Activated CD4-positive, alpha-beta T cell treated with anti-CD3 and anti-CD28 coated beads, Interleukin-2, amount 10 ng/mL, durations not matched to agents 24 days and 14 days (primary cell): Measurements from ENCODE around the gene SIRT2. TPM values are rescaled to one million over a fixed set of nuclear protein-coding genes. Genes with fewer than 3 reads are reported as not detected.
A peak's percentile ranks its signal among the peaks of the same experiment; 100 is the strongest.
"Not testable (repeated sequence)": the region's sequence is repeated elsewhere in the genome, so short reads cannot be mapped to it uniquely, and the experiment has no call there.

ENCODE experiments used
- DNase-seq: peaks from one replicate; pipeline ENCODE4 v3.0.0; 2022
- H3K27ac Mint-ChIP-seq: one replicate; pipeline ENCODE4 v1.8.0; 2022; ENCODE audit warnings: mild to moderate bottlenecking, mixed read lengths
- H3K27me3 Mint-ChIP-seq: one replicate; pipeline ENCODE4 v1.8.0; 2022; ENCODE audit warnings: mixed read lengths
- H3K36me3 Mint-ChIP-seq: one replicate; pipeline ENCODE4 v1.8.0; 2022; ENCODE audit warnings: low read depth, mild to moderate bottlenecking, mixed read lengths
- H3K4me1 Mint-ChIP-seq: one replicate; pipeline ENCODE4 v1.8.0; 2021; ENCODE audit warnings: mixed read lengths
- H3K4me3 Mint-ChIP-seq: one replicate; pipeline ENCODE4 v1.8.0; 2022; ENCODE audit warnings: mild to moderate bottlenecking, moderate library complexity, mixed read lengths
- H3K9me3 Mint-ChIP-seq: one replicate; pipeline ENCODE4 v1.8.0; 2021; ENCODE audit warnings: mixed read lengths
- intact Hi-C: fragments of 100-400 bp; cut with micrococcal nuclease; formaldehyde crosslinking; loops from one replicate; pipeline ENCODE4 v1.15.1; 2023
- total RNA-seq: library from RNA; stranded (reverse); gene quantifications from 2 replicates; pipeline ENCODE4 v1.2.3, GENCODE V29; 2022

SIRT2 gene
- total RNA-seq, 1 donor from 2014 or later: 30.1 TPM

DNA sequence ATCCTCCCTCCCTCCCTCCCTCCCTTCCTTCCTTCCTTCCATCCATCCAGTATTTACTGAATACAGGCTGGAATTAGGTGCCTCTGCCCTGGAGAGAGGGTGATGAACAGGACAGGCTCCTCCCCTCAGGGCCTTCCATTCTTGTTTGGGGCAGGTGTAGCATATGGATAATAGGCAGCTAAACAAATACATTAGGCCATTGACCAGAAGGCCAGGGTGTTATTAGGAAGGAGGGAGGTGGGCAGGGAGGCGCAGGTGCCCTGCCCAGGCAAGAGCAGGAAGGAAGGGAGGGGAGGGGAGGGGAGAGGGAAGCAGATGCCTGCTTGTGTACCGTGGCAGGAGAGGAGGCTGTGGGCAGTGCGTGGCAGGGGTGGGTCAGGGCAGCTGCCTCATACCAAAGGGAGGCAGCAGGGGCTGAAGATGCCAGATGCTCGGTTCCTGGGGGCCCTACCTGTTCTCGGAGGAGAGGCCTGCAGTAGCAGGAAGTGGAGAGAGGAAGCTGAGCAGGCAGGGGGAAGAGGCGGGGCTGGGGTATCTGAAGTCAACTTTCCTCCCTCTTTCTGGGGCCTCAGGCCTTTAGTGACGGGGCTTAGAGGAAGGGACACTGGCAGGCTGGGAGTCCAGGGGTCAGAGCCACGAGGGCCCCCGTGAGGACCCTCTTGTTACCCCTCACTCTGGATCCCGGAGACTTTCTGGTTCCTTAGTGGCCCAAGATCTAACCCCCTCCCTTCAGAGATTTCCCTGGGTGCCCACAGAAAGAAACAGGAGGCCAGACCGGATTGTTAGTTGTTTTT is 21.4 kb downstream of the SIRT2 start, which contains the start of gene RINL:
Gene RINL, minus strand, starts transcription at position 495 of the 794 bp plus-strand sequence. CDS start 1,533 bp downstream, outside the sequence.
- H3K27ac Mint-ChIP-seq: peak within 1 kb of the TSS; percentile 96
- no peaks in the 10 kb centered on the region for H3K9me3 Mint-ChIP-seq
- peak; percentile 90 for DNase-seq
- intact Hi-C loops: loop anchor here (1.0 to 5.0 kb wide), 3 partner anchors 9 to 46 kb away; partner anchors contain the start of genes ECH1, NFKBIB and SIRT2
- H3K4me3 Mint-ChIP-seq: peak within 1 kb of the TSS; percentile 97
- no peaks in the 10 kb centered on the region for H3K27me3 Mint-ChIP-seq
- H3K4me1 Mint-ChIP-seq: peaks cover 28% of the 10 kb centered on the region
- H3K36me3 Mint-ChIP-seq: peaks cover 17% of the 10 kb centered on the region

GRCh38 chr19:38875656-38876395 is 23.6 kb downstream of the SIRT2 start:
- no peak overlapping the region for H3K4me3 Mint-ChIP-seq

DNA sequence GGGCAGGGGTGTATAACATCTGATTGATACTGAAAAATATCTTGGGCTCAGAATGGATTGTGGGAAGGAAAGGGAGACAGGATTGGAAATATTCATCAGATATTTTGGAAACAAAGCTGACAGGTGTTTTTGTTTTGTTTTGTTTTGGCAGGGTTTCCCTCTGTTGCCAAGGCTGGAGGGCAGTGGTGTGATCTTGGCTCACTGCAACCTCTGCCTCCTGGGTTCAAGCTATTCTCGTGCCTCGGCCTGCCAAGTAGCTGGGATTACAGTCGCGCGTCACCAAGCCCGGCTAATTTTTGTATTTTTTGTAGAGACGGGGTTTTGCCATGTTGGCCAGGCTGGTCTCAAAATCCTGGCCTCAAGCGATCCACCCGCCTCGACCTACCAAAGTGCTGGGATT is 26.0 kb downstream of the SIRT2 start:
- H3K27ac Mint-ChIP-seq, DNase-seq, H3K9me3 Mint-ChIP-seq, H3K4me3 Mint-ChIP-seq, H3K27me3 Mint-ChIP-seq, intact Hi-C loops: not testable (repeated sequence)
- Mint-ChIP-seq H3K36me3 (peaks cover 31% of the 10 kb centered on the region), H3K4me1 (peaks cover 39% of the 10 kb centered on the region)

More at GRCh38 chr19:38875656-38876395, 23.6 kb downstream of the SIRT2 start:
- Mint-ChIP-seq H3K36me3 (peaks cover 22% of the 10 kb centered on the region), H3K9me3 (no peaks in the 10 kb centered on the region), H3K4me1 (peaks cover 28% of the 10 kb centered on the region), H3K27me3 (no peaks in the 10 kb centered on the region), H3K27ac (no peak overlapping the region)
- intact Hi-C loops: loop anchor here (5.0 kb wide), 1 partner anchor 44 kb away; the partner anchor contains the start of gene ECH1
- no peak for DNase-seq

- Mint-ChIP-seq H3K27ac (peak overlapping the region; percentile 78), H3K9me3 (no peaks in the 10 kb centered on the region), H3K4me1 (peaks cover 23% of the 10 kb centered on the region), H3K27me3 (no peaks in the 10 kb centered on the region), H3K36me3 (peaks cover 35% of the 10 kb centered on the region), H3K4me3 (peak overlapping the region; percentile 95)
- no peak for DNase-seq
- intact Hi-C loops: no loop called here
Observed at GRCh38 chr19:38870612-38871011, 28.8 kb downstream of the SIRT2 start.

- Mint-ChIP-seq H3K36me3 (peaks cover 39% of the 10 kb centered on the region), H3K9me3 (no peaks in the 10 kb centered on the region), H3K27me3 (no peaks in the 10 kb centered on the region), H3K4me1 (peaks cover 28% of the 10 kb centered on the region), H3K4me3 (peak overlapping the region; percentile 95), H3K27ac (peak overlapping the region; percentile 89)
- peak; percentile 98 for DNase-seq
- intact Hi-C loops: loop anchor here (1.0 kb wide), 3 partner anchors 8 to 355 kb away; partner anchors contain the start of gene RINL
Observed at GRCh38 chr19:38869836-38870607, 29.4 kb downstream of the SIRT2 start.

- peaks cover 43% of the 10 kb centered on the region for H3K36me3 Mint-ChIP-seq
- peak overlapping the region; percentile 95 for H3K4me3 Mint-ChIP-seq
- peaks cover 35% of the 10 kb centered on the region for H3K4me1 Mint-ChIP-seq
- peak; percentile 76 for DNase-seq
- no peaks in the 10 kb centered on the region for H3K9me3 Mint-ChIP-seq
- no peaks in the 10 kb centered on the region for H3K27me3 Mint-ChIP-seq
- intact Hi-C loops: loop anchor here (1.0 kb wide), 3 partner anchors 9 to 354 kb away; partner anchors contain the start of gene RINL
- peak overlapping the region; percentile 89 for H3K27ac Mint-ChIP-seq
Observed at GRCh38 chr19:38869160-38869835, 30.1 kb downstream of the SIRT2 start.

GRCh38 chr19:38868551-38868950 is 30.9 kb downstream of the SIRT2 start:
- Mint-ChIP-seq H3K27ac (peak overlapping the region; percentile 89), H3K27me3 (no peaks in the 10 kb centered on the region), H3K36me3 (peaks cover 42% of the 10 kb centered on the region), H3K4me1 (peaks cover 36% of the 10 kb centered on the region), H3K4me3 (peak overlapping the region; percentile 95), H3K9me3 (no peaks in the 10 kb centered on the region)
- intact Hi-C loops: no loop called here
- DNase-seq: no peak

DNA sequence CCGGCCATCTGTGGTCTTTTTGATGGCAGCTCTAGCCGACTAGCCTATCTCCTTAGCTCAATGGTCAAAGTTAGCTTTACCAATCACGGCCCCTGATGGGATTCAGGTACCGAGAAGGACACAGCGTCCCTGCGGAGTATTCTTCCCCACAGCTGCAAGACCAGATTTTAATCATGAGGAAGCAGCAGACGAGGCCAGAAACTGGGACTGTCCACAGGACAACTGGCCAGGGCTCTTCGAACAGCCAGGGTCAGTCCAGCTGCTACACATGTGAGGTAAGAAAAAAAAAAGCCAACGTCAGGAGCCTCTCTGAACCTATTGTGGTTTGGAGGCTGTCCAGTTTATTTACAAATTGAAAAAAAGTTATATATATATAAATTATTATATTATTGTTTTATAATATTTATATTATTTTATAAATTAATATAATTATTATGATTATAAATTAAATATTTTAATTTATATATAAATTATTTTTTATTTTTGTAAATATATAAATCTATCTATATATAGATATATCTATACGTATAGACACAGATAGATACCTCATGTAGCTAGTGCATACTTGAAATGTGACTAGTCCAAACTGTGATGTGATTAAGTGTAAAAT is 32.1 kb downstream of the SIRT2 start:
- no peaks in the 10 kb centered on the region for H3K9me3 Mint-ChIP-seq
- H3K4me3 Mint-ChIP-seq: no peak overlapping the region
- no peak overlapping the region for H3K27ac Mint-ChIP-seq
- H3K4me1 Mint-ChIP-seq: peaks cover 35% of the 10 kb centered on the region
- intact Hi-C loops: no loop called here
- H3K36me3 Mint-ChIP-seq: peaks cover 38% of the 10 kb centered on the region
- DNase-seq: no peak
- H3K27me3 Mint-ChIP-seq: no peaks in the 10 kb centered on the region

GRCh38 chr19:38862321-38863059 is 36.9 kb downstream of the SIRT2 start:
- no peak for DNase-seq
- no peak overlapping the region for H3K4me3 Mint-ChIP-seq
- no peaks in the 10 kb centered on the region for H3K9me3 Mint-ChIP-seq
- no peaks in the 10 kb centered on the region for H3K27me3 Mint-ChIP-seq
- intact Hi-C loops: no loop called here
- no peak overlapping the region for H3K27ac Mint-ChIP-seq
- peaks cover 24% of the 10 kb centered on the region for H3K4me1 Mint-ChIP-seq
- H3K36me3 Mint-ChIP-seq: peaks cover 17% of the 10 kb centered on the region

DNA sequence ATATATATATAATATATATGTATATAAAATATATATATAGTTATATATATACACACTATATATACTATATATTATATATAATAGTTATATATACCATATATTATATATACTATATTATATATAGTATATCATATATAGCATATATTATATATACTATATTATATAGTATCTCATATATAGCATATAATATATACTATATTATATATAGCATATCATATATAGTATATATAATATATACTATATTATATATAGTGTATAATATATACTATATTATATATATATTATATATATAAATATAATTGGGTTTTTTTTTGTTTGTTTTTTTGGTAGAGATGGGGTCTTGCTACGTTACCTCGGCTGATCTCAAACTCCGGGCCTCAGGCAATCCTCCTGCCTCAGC is 38.0 kb downstream of the SIRT2 start:
- peaks cover 13% of the 10 kb centered on the region for H3K36me3 Mint-ChIP-seq

DNA sequence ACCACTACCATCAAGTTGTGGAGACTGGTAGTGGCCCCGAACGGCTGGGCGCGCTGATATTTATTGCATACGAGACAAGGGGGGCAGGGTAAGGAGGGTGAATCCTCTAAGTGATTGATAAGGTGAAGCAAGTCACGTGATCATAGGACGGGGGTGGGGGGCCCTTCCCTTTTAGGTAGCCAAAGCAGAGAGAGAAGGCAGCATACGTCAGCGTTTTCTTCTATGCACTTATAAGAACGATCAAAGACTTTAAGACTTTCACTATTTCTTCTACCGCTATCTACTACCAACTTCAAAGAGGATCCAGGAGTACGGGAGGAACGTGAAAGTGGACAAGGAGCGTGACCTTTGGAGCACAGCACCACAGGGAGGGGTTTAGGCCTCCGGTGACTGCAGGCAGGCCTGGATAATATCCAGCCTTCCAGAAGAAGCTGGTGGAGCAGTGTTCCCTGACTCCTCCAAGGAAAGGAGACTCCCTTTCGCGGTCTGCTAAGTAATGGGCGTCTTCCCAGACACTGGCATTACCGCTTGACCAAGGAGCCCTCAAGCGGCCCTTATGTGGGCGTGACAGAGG is 39.7 kb downstream of the SIRT2 start:
- H3K36me3 Mint-ChIP-seq, intact Hi-C loops, DNase-seq, H3K4me3 Mint-ChIP-seq, H3K27ac Mint-ChIP-seq, H3K27me3 Mint-ChIP-seq, H3K9me3 Mint-ChIP-seq: not testable (repeated sequence)
- peaks cover 24% of the 10 kb centered on the region for H3K4me1 Mint-ChIP-seq

More for the DNA sequence above, 38.0 kb downstream of the SIRT2 start:
- H3K4me3 Mint-ChIP-seq: no peak overlapping the region
- no peaks in the 10 kb centered on the region for H3K9me3 Mint-ChIP-seq
- peaks cover 34% of the 10 kb centered on the region for H3K4me1 Mint-ChIP-seq
- H3K27me3 Mint-ChIP-seq: no peaks in the 10 kb centered on the region
- intact Hi-C loops: no loop called here
- DNase-seq: no peak
- no peak overlapping the region for H3K27ac Mint-ChIP-seq

- no peaks in the 10 kb centered on the region for H3K36me3 Mint-ChIP-seq
- no peak overlapping the region for H3K27ac Mint-ChIP-seq
- no peak overlapping the region for H3K4me3 Mint-ChIP-seq
- peaks cover 25% of the 10 kb centered on the region for H3K4me1 Mint-ChIP-seq
- H3K9me3 Mint-ChIP-seq: no peaks in the 10 kb centered on the region
- no peaks in the 10 kb centered on the region for H3K27me3 Mint-ChIP-seq
- intact Hi-C loops: no loop called here
- DNase-seq: no peak
Observed at GRCh38 chr19:38856813-38857212, 42.6 kb downstream of the SIRT2 start.
